Heart right ventricle (tissue), 16 donors: ENCODE results near the gene OGDH. TPM values are rescaled to one million over a fixed set of nuclear protein-coding genes. Genes with fewer than 3 reads are reported as not detected.

Source experiments
- ATAC-seq, 8 donors: fragments of 200-7000 bp; cut with Tn5 transposase; one replicate each; pipeline ENCODE4 v1.9.1; 2020; ENCODE audit warnings: mild to moderate bottlenecking in 8 of 8, moderate library complexity in 8 of 8, moderate number of reproducible peaks in 1 of 8
- DNase-seq, 2 donors: peaks; one replicate each; pipeline ENCODE4 v3.0.0-alpha.2; 2020
- H3K27ac ChIP-seq, 10 donors: fragments of 200-600 bp; sonication (generic) in 2 of 10; one replicate each; pipeline versions ENCODE4 v1.5.0 to v1.8.0; 2020 to 2022; ENCODE audit warnings: mild to moderate bottlenecking in 3 of 10
- H3K27me3 ChIP-seq, 7 donors: fragments of 200-600 bp; one replicate each; pipeline ENCODE4 v1.8.0; 2021 to 2022; ENCODE audit warnings: mild to moderate bottlenecking in 2 of 7
- H3K36me3 ChIP-seq, 9 donors: fragments of 200-600 bp; sonication (generic) in 1 of 9; one replicate each; pipeline versions ENCODE4 v1.5.0 to v1.8.0; 2020 to 2022; ENCODE audit warnings: mild to moderate bottlenecking in 2 of 9
- H3K4me1 ChIP-seq, 9 donors: fragments of 200-600 bp; sonication (generic) in 1 of 9; one replicate each; pipeline versions ENCODE4 v1.5.0 to v1.8.0; 2020 to 2022; ENCODE audit warnings: mild to moderate bottlenecking in 4 of 9
- H3K4me3 ChIP-seq, 10 donors: fragments of 200-600 bp; sonication (generic) in 2 of 10; one replicate each; pipeline versions ENCODE4 v1.5.0 to v1.8.0; 2020 to 2022; ENCODE audit warnings: mild to moderate bottlenecking in 7 of 10, moderate library complexity in 2 of 10
- H3K9me3 ChIP-seq, 11 donors: fragments of 200-600 bp in 10 of 11; sonication (generic) in 2 of 11; one replicate each; pipeline versions ENCODE4 v1.5.0 to v1.8.0; 2013 to 2022; ENCODE audit warnings: mild to moderate bottlenecking in 2 of 11, control low read depth in 1 of 11, moderate library complexity in 1 of 11
- CTCF ChIP-seq, 9 donors: fragments of 200-600 bp; sonication (generic) in 2 of 9; IDR thresholded peaks; one replicate each; pipeline versions ENCODE4 v1.5.0 to v1.8.0; 2021 to 2022; ENCODE audit warnings: antibody characterized with exemption in 9 of 9, mild to moderate bottlenecking in 5 of 9, moderate library complexity in 1 of 9
- WGBS, 2 donors: extraction: QIAGEN DNeasy Blood & Tissue Kit; methylation state at CpG; one replicate each; pipeline ENCODE4 v1.1.7; 2013; ENCODE audit warnings: inconsistent platforms in 1 of 2; 5-methylcytosine and 5-hydroxymethylcytosine counted together
- intact Hi-C, 10 donors: fragments of 100-400 bp; cut with DNase I; formaldehyde crosslinking; loops; one replicate each; pipeline versions ENCODE4 v1.11.1 to v1.14.2; 2022
- polyA plus RNA-seq, 2 donors: library from polyadenylated mRNA; stranded (reverse); fragments of 200-250 nt; gene quantifications; one replicate each; pipeline ENCODE4 v1.2.3, GENCODE V29; 2013
- total RNA-seq, 10 donors: library from RNA; stranded (reverse); fragmentation: NEBNext Ultra II Directional in 3 of 10; extraction: Animal tissue kit (Norgen Biotek cat#: 25700) in 3 of 10; gene quantifications; one replicate each; pipeline versions ENCODE4 v1.2.1 to v1.2.4, GENCODE V29; 2021 to 2023
- donor health status: Arrhythmogenic right ventricular cardiomyopathy.
- donor health status: ischemic (EF 13 %, LVEDD 7.1; RV severe dilation, severe dysfunction).
- donor health status: healthy with polysubstance abuse.
- donor health status: DM: no; HTN: yes; CAD: no.
- donor health status: DM: no; HTN: no; CAD: no.
- donor health status: ischemic (EF 25% LVEDD 6.9; RV normal size, moderate dysfunction).
- donor health status: ischemic (EF 25% LVEDD 5.7; RV mildly dilated, moderate dysfunction).
- donor health status: healthy.
- donor health status: DM: yes; HTN: yes; CAD: no.
- donor health status: Ischemic cardiomyopathy.
- donor health status: ischemic (EF 35%, LVEDD 5.7; RV mildly dilated, moderate dysfunction).
- donor health status: nonischemic (EF 11% LVEDD 7.7; RV severe dilation, severe dysfunction).
- donor health status: DM: yes; HTN: yes; CAD: no.
- donor health status: PGD.
- donor health status: ischemic (EF 29% LVEDD 5.4; RV normal size, mild dysfunction).
- donor health status: nonischemic (EF 23%, LVEDD 6.1; RV moderate dilation, normal function).

The OGDH gene
- total and polyA plus RNA-seq, 12 donors, result 202 to 724 (median 672) TPM

- no peak for DNase-seq
- H3K4me1 ChIP-seq, result peaks cover 0 to 97% (median 72%) of the 10 kb centered on the region in 9 donors
- TF ChIP-seq CTCF (IDR thresholded peaks at IDR 0.05), result no peak
- no peaks in the 10 kb centered on the region for H3K27me3 ChIP-seq
- 91 to 92% methylated on average over 4 of the region's 4 CpGs for WGBS, 2 donors
- H3K4me3 ChIP-seq, result no peak overlapping the region
- ATAC-seq, result no peak
- intact Hi-C loops, result no loop called here
- no peaks in the 10 kb centered on the region for H3K9me3 ChIP-seq
- peaks cover 0 to 35% (median 4%) of the 10 kb centered on the region in 9 donors for H3K36me3 ChIP-seq
- peak overlapping the region in 8 of 10 donors; percentile 16 to 94 (median 72) for H3K27ac ChIP-seq
These were observed 25.8 kb downstream of the OGDH start for GRCh38 chr7:44632196-44632595.

- no peak for TF ChIP-seq CTCF (IDR thresholded peaks at IDR 0.05)
- H3K27me3 ChIP-seq, result no peaks in the 10 kb centered on the region
- peak; percentile 66 to 76 (median 70) for ATAC-seq
- peak; percentile 52 to 61 for DNase-seq
- H3K9me3 ChIP-seq, result no peaks in the 10 kb centered on the region
- no peak overlapping the region for H3K4me3 ChIP-seq
- WGBS, 2 donors, result 66 to 68% methylated on average over 10 of the region's 10 CpGs
- peaks cover 0 to 99% (median 78%) of the 10 kb centered on the region in 9 donors for H3K4me1 ChIP-seq
- H3K36me3 ChIP-seq, result peaks cover 0 to 28% (median 4%) of the 10 kb centered on the region in 9 donors
- peak overlapping the region; percentile 26 to 94 (median 79) for H3K27ac ChIP-seq
- intact Hi-C loops, result no loop called here
These were observed 27.1 kb downstream of the OGDH start for GRCh38 chr7:44633254-44634186.

- intact Hi-C loops, result no loop called here
- H3K4me1 ChIP-seq, result peaks cover 4 to 99% (median 79%) of the 10 kb centered on the region in 9 donors
These were observed 27.9 kb downstream of the OGDH start for GRCh38 chr7:44634187-44634838.

More at GRCh38 chr7:44634187-44634838, 27.9 kb downstream of the OGDH start:
- TF ChIP-seq CTCF (IDR thresholded peaks at IDR 0.05), result no peak
- ATAC-seq (no peak), DNase-seq (no peak)
- Histone ChIP-seq H3K27me3 (no peaks in the 10 kb centered on the region), H3K9me3 (no peaks in the 10 kb centered on the region), H3K4me3 (no peak overlapping the region), H3K27ac (peak overlapping the region; percentile 46 to 94 (median 79)), H3K36me3 (peaks cover 0 to 21% (median 0%) of the 10 kb centered on the region in 9 donors)
- 64 to 77% methylated on average over 5 of the region's 5 CpGs for WGBS, 2 donors
